WTC11 (cell line): Measurements from ENCODE around the gene PREP. TPM values are rescaled to one million over a fixed set of nuclear protein-coding genes. Genes with fewer than 3 reads are reported as not detected.
"Not testable (repeated sequence)": the region's sequence is repeated elsewhere in the genome, so short reads cannot be mapped to it uniquely, and the experiment has no call there.

Source experiments
- ATAC-seq: fragments of 200-7000 bp; cut with Tn5 transposase; 2 replicates; pipeline ENCODE4 v1.10.0; 2021; ENCODE audit warnings: mild to moderate bottlenecking, moderate library complexity
- CTCF ChIA-PET: fragments of 300-600 bp; sonication (Branson Sonifier 250); formaldehyde crosslinking; loops from one replicate; lab custom pipeline; 2021; ENCODE audit warnings: antibody characterized with exemption; lab: Charles Lee
- POLR2A ChIA-PET: fragments of 350-600 bp; sonication (Branson Sonifier 250); formaldehyde crosslinking; loops from one replicate; lab custom pipeline; 2021; ENCODE audit warnings: antibody characterized with exemption; lab: Charles Lee
- DNase-seq: peaks from one replicate; pipeline ENCODE4 v3.0.0; 2021; ENCODE audit warnings: low spot score
- H3K27ac Mint-ChIP-seq: 2 replicates; pipeline ENCODE4 v1.8.0; 2021; ENCODE audit warnings: mixed read lengths
- H3K27me3 Mint-ChIP-seq: 2 replicates; pipeline ENCODE4 v1.8.0; 2021; ENCODE audit warnings: low read depth, mild to moderate bottlenecking, moderate library complexity, mixed read lengths
- H3K36me3 Mint-ChIP-seq: 2 replicates; pipeline ENCODE4 v1.8.0; 2021; ENCODE audit warnings: mixed read lengths
- H3K4me1 Mint-ChIP-seq: 2 replicates; pipeline ENCODE4 v1.8.0; 2022; ENCODE audit warnings: mixed read lengths
- H3K4me3 Mint-ChIP-seq: 2 replicates; pipeline ENCODE4 v1.8.0; 2021; ENCODE audit warnings: mild to moderate bottlenecking, moderate library complexity, mixed read lengths
- H3K9me3 Mint-ChIP-seq: 2 replicates; pipeline ENCODE4 v1.8.0; 2021; ENCODE audit warnings: mixed read lengths
- AFF4 ChIP-seq: sonication (generic); formaldehyde crosslinking; IDR thresholded peaks from 2 replicates; pipeline ENCODE4 v1.8.1; 2023; ENCODE audit warnings: mild to moderate bottlenecking, missing genetic modification reagents, borderline replicate concordance
- CTCF ChIP-seq: fragments of 200-600 bp; IDR thresholded peaks from 2 replicates; pipeline ENCODE4 v1.8.0; 2022; ENCODE audit warnings: antibody characterized with exemption
- ERG ChIP-seq: fragments of 250-450 bp; sonication (Bioruptor Pico); IDR thresholded peaks from 2 replicates; pipeline ENCODE4 v1.8.0; 2021; ENCODE audit warnings: mild to moderate bottlenecking
- FOXK1 ChIP-seq: sonication (generic); formaldehyde crosslinking; IDR thresholded peaks from 2 replicates; pipeline ENCODE4 v1.8.0; 2022; ENCODE audit warnings: mild to moderate bottlenecking, moderate library complexity, missing genetic modification reagents
- NR3C1 ChIP-seq: sonication (generic); formaldehyde crosslinking; conservative IDR thresholded peaks from 2 replicates; pipeline ENCODE4 v1.8.1; 2023; ENCODE audit warnings: low read depth, mild to moderate bottlenecking, missing genetic modification reagents
- SMAD3 ChIP-seq: sonication (generic); formaldehyde crosslinking; IDR thresholded peaks from 2 replicates; pipeline ENCODE4 v1.8.0; 2022; ENCODE audit warnings: missing genetic modification reagents, mild to moderate bottlenecking, borderline replicate concordance
- ZNF121 ChIP-seq: sonication (generic); formaldehyde crosslinking; IDR thresholded peaks from 2 replicates; pipeline ENCODE4 v1.8.0; 2023; ENCODE audit warnings: missing genetic modification reagents
- ZNF396 ChIP-seq: fragments of 250-450 bp; sonication (Bioruptor Pico); IDR thresholded peaks from 2 replicates; pipeline ENCODE4 v1.8.0; 2021; ENCODE audit warnings: mild to moderate bottlenecking, moderate library complexity, borderline replicate concordance
- ZNF416 ChIP-seq: fragments of 250-450 bp; sonication (Bioruptor Pico); IDR thresholded peaks from 2 replicates; pipeline ENCODE4 v1.9.0; 2021; ENCODE audit warnings: mild to moderate bottlenecking, inconsistent platforms
- ZNF423 ChIP-seq: fragments of 250-450 bp; sonication (Bioruptor Pico); IDR thresholded peaks from 2 replicates; pipeline ENCODE4 v2.1.2; 2022; ENCODE audit warnings: mild to moderate bottlenecking, moderate library complexity
- total RNA-seq: library from RNA; stranded (reverse); gene quantifications from 3 replicates; pipeline ENCODE4 v1.2.3, GENCODE V29; 2021
- TF ChIP-seq, protein P1 (sequence below): sonication (generic); formaldehyde crosslinking; IDR thresholded peaks from 2 replicates; pipeline ENCODE4 v1.8.1; 2022; ENCODE audit warnings: mild to moderate bottlenecking, moderate library complexity, missing genetic modification reagents

PREP gene
- total RNA-seq, 1 experiment from 2014 or later, result 58.8 TPM

GRCh38 chr6:105428342-105428957, 25.6 kb upstream of the PREP start (continued):
- no peak for TF ChIP-seq ZNF396 (CRISPR knock-in tag)
- TF ChIP-seq ZNF121 (CRISPR knock-in tag), result no peak
- TF ChIP-seq, protein P1, sequence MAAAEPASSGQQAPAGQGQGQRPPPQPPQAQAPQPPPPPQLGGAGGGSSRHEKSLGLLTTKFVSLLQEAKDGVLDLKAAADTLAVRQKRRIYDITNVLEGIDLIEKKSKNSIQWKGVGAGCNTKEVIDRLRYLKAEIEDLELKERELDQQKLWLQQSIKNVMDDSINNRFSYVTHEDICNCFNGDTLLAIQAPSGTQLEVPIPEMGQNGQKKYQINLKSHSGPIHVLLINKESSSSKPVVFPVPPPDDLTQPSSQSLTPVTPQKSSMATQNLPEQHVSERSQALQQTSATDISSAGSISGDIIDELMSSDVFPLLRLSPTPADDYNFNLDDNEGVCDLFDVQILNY, result no peak

DNA sequence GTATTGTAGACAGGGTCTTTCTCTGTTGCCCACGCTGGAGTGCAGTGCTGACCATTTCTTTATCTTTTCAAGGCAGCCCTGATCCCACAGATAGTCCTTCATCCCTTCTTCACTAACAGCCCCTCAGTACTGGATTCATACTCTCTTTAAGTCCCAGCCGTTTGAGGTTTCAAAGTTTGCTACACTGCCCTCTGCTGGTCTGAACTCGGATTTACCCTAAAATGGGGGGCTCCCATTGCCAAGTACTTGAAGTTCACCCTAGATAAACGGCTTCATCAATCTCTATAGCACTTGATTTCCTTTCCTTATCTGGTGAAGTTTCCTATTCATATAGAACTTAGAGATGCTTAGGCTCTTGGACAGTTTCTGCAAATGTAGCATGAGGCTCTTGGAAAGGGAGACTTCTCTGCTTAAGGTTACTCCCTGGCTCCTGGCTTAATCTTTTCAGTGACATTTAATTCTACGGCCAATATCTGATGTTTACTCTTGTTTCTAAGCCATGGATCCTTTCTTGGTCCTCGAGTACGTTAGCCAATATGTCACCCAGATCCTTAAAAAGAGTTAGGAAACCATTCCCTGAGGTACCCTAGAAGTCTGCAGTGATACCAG, 21.4 kb upstream of the PREP start:
- TF ChIP-seq CTCF (peak; percentile 65), ERG (CRISPR knock-in tag) (no peak)
- CTCF ChIA-PET, result no interaction called here
- H3K4me3 Mint-ChIP-seq, result no peak overlapping the region

GRCh38 chr6:105416971-105417370, 14.1 kb upstream of the PREP start:
- not testable (repeated sequence) for H3K4me3 Mint-ChIP-seq

More for the DNA sequence above, 21.4 kb upstream of the PREP start:
- peaks cover 4% of the 10 kb centered on the region for H3K36me3 Mint-ChIP-seq
- peaks cover 11% of the 10 kb centered on the region for H3K4me1 Mint-ChIP-seq
- POLR2A ChIA-PET, result no interaction called here
- H3K27me3 Mint-ChIP-seq, result 0 out of 2 replicates have a peak, but pooled peaks cover 3% of the 10 kb centered on the region
- H3K9me3 Mint-ChIP-seq, result peaks cover 8% of the 10 kb centered on the region
- H3K27ac Mint-ChIP-seq, result no peak overlapping the region
- DNase-seq (peak; percentile 69), ATAC-seq (peak; percentile 91)

GRCh38 chr6:105409734-105410133, 6.9 kb upstream of the PREP start:
- ATAC-seq (no peak), DNase-seq (no peak)
- Mint-ChIP-seq H3K36me3 (peaks cover 52% of the 10 kb centered on the region), H3K4me1 (no peaks in the 10 kb centered on the region), H3K4me3 (no peak overlapping the region), H3K27me3 (peaks cover 14% of the 10 kb centered on the region), H3K9me3 (peaks cover 62% of the 10 kb centered on the region), H3K27ac (no peak overlapping the region)
- no peak for TF ChIP-seq NR3C1 (CRISPR knock-in tag)
- ChIA-PET CTCF (no interaction called here), POLR2A (no interaction called here)

More at GRCh38 chr6:105416971-105417370, 14.1 kb upstream of the PREP start:
- DNase-seq, H3K4me1 Mint-ChIP-seq, POLR2A ChIA-PET, H3K27ac Mint-ChIP-seq, ATAC-seq, CTCF ChIA-PET: not testable (repeated sequence)
- Mint-ChIP-seq H3K36me3 (peaks cover 63% of the 10 kb centered on the region), H3K27me3 (peaks cover 26% of the 10 kb centered on the region), H3K9me3 (peaks cover 78% of the 10 kb centered on the region)

DNA sequence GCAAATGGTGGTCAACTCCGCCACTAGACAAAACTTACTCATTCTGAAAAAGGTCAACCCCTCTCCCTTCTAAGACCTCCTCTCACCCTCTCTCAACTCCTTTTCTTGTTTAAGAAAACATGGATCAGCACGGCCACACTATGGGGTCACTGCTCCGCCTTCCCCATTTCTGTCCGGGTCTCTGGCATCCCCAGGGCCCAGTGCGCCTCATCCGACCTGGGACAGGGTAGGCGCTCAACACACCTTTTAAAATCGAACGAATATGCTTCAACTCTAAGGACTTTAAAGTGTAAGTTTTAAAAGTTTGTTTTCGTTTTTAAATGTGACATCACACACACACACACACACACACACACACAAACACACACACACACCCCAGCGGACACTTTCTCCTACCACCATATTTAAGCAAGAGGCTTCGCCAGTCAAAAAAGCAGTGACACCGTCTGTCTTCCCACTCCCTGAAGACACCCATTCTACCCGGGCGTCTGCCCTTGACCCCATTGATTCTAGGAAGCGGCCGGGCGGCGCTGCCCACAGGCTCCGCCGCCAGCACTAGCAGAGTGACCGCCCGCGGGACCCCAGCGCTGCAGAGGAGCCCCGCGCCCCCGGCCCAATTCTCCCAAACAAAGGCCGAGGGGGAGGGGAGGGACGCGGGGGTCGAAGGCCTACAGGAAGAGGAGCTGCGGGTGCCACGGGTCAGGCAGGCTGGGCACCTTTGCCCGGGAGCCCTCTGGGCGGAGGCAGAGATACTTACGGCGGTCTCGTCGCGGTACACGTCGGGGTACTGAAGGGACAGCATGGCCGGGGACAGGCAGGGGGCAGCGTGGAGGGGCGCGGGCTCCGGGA, 568 bp downstream of the PREP start:
- TF ChIP-seq AFF4 (CRISPR knock-in tag) (no peak), SMAD3 (CRISPR knock-in tag) (0 out of 2 replicates have a peak, but pooled peaks have one; percentile 59), ZNF416 (CRISPR knock-in tag) (no peak), ZNF423 (no peak), ZNF121 (CRISPR knock-in tag) (no peak), FOXK1 (peak; percentile 23; the same call in 1 of the 2 replicates)
- POLR2A ChIA-PET, result no interaction called here
- H3K36me3 Mint-ChIP-seq, result no peaks in the 10 kb centered on the region
- peaks cover 4% of the 10 kb centered on the region for H3K27me3 Mint-ChIP-seq
- no peaks in the 10 kb centered on the region for H3K9me3 Mint-ChIP-seq
- CTCF ChIA-PET, result interaction anchor here (0.6 to 1.2 kb wide), 22 partner anchors 10 to 1881 kb away, joined by 3 to 10 read pairs (median 4); partner anchors contain the start of genes HACE1 and PRDM1
- H3K4me1 Mint-ChIP-seq, result peaks cover 53% of the 10 kb centered on the region
- H3K27ac Mint-ChIP-seq, result no peak overlapping the region
- H3K4me3 Mint-ChIP-seq, result peak overlapping the region; percentile 82
- peak; percentile 19 for DNase-seq
- peak; percentile 52 for ATAC-seq
